ENCODE results near the gene ZNF23.

Gene ZNF23

DNA sequence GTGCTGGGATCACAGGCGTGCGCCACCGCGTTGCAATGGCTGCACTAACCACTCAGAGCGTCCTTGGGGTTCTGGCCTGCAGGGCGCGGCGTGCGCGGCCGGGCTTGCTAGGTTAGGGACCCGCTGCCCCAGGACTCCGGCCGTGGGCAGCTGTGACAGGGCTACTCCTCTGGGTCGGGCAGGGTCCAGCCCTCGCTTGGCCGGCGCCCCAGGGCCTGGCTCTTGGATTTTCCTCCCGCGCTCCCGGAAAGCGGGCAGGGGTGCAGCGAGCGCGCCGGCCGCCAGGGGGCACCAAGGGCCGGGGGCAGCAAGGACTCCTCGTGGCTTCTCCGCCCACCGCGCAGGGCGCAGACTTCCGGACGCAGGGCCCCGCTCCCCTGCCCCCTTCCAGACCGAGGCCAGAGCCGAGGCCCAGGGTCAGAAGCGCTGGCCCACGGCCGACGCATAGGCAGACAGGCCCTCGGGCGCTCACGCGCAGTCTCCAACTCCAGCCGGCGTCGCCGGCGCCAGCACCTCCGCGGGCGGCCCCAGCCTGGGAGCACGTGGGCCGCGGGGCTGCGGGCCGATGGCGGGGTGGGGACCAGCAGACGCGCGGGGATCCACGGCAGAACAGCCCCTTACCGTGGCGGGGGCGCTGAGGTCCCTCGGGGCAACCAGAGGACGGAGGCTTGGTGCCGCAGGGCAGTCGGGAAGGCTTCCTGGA is 20.5 kb downstream of the ZNF23 start:
- DNase-seq (ENCODE audit: low read depth in 1 of 2, low spot score in 1 of 2) = no peak
- Histone ChIP-seq H3K4me3 (replicated peaks; ENCODE audit: insufficient read depth, low read length) (no peak overlapping the region), H3K27ac (replicated peaks) (no peak overlapping the region), H3K27me3 (ENCODE audit: insufficient read depth, poor library complexity, severe bottlenecking) (no peaks in the 10 kb centered on the region)
- no peak for TF ChIP-seq GABPA (IDR thresholded peaks at IDR 0.05; ENCODE audit: low read depth)
- TF ChIP-seq, protein P1, sequence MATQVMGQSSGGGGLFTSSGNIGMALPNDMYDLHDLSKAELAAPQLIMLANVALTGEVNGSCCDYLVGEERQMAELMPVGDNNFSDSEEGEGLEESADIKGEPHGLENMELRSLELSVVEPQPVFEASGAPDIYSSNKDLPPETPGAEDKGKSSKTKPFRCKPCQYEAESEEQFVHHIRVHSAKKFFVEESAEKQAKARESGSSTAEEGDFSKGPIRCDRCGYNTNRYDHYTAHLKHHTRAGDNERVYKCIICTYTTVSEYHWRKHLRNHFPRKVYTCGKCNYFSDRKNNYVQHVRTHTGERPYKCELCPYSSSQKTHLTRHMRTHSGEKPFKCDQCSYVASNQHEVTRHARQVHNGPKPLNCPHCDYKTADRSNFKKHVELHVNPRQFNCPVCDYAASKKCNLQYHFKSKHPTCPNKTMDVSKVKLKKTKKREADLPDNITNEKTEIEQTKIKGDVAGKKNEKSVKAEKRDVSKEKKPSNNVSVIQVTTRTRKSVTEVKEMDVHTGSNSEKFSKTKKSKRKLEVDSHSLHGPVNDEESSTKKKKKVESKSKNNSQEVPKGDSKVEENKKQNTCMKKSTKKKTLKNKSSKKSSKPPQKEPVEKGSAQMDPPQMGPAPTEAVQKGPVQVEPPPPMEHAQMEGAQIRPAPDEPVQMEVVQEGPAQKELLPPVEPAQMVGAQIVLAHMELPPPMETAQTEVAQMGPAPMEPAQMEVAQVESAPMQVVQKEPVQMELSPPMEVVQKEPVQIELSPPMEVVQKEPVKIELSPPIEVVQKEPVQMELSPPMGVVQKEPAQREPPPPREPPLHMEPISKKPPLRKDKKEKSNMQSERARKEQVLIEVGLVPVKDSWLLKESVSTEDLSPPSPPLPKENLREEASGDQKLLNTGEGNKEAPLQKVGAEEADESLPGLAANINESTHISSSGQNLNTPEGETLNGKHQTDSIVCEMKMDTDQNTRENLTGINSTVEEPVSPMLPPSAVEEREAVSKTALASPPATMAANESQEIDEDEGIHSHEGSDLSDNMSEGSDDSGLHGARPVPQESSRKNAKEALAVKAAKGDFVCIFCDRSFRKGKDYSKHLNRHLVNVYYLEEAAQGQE (IDR thresholded peaks at IDR 0.05; ENCODE audit: insufficient replicate concordance, low read depth) = no peak
- no peak for TF ChIP-seq POLR2AphosphoS5 (IDR thresholded peaks at IDR 0.05; ENCODE audit: low read depth)

DNA sequence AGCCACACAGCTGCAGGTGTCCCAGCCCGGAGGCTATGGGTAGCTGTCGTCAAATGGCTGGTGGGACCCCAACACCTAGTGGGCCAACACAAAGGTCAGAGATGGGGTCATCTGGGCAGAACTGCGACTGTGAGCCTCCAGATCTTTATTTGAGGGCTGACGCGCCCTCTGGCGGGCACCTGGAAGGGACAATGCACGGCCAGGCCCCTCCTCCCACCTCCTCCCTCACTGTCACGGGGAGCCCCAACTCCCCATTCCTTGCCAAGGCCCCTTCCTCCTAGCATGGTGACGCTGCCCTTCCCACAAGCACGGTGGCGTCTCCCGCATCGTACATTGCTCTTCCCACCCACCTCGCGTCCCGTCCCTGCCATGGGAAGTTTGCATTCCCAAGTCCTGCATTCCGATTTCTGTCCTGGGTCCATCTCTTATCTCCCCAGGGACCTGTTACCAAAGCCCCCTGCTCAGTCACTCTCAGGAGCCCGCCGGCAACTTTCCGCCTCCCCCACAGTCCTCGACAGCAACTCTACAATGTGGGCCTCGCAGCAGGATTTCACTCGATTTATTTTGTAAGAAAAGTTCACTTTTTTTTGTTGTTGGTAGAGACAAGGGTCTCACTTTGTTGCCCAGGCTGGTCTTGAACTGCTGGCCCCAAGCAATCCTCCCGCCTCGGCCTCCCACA is 21.2 kb downstream of the ZNF23 start:
- no peak for DNase-seq (ENCODE audit: low read depth in 1 of 2, low spot score in 1 of 2)
- TF ChIP-seq, protein P1 (IDR thresholded peaks at IDR 0.05; ENCODE audit: insufficient replicate concordance, low read depth) = no peak
- TF ChIP-seq, protein P2, sequence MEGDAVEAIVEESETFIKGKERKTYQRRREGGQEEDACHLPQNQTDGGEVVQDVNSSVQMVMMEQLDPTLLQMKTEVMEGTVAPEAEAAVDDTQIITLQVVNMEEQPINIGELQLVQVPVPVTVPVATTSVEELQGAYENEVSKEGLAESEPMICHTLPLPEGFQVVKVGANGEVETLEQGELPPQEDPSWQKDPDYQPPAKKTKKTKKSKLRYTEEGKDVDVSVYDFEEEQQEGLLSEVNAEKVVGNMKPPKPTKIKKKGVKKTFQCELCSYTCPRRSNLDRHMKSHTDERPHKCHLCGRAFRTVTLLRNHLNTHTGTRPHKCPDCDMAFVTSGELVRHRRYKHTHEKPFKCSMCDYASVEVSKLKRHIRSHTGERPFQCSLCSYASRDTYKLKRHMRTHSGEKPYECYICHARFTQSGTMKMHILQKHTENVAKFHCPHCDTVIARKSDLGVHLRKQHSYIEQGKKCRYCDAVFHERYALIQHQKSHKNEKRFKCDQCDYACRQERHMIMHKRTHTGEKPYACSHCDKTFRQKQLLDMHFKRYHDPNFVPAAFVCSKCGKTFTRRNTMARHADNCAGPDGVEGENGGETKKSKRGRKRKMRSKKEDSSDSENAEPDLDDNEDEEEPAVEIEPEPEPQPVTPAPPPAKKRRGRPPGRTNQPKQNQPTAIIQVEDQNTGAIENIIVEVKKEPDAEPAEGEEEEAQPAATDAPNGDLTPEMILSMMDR (IDR thresholded peaks at IDR 0.05; ENCODE audit: insufficient read depth, low read length) = no peak
- TF ChIP-seq GABPA (IDR thresholded peaks at IDR 0.05; ENCODE audit: low read depth) (no peak), SPI1 (IDR thresholded peaks at IDR 0.05; ENCODE audit: borderline replicate concordance, low read depth) (no peak), POLR2AphosphoS5 (IDR thresholded peaks at IDR 0.05; ENCODE audit: low read depth) (no peak)
- H3K27ac ChIP-seq (replicated peaks) = no peak overlapping the region
- H3K4me3 ChIP-seq (replicated peaks; ENCODE audit: insufficient read depth, low read length) = no peak overlapping the region
- H3K27me3 ChIP-seq (ENCODE audit: insufficient read depth, poor library complexity, severe bottlenecking) = no peaks in the 10 kb centered on the region

DNA sequence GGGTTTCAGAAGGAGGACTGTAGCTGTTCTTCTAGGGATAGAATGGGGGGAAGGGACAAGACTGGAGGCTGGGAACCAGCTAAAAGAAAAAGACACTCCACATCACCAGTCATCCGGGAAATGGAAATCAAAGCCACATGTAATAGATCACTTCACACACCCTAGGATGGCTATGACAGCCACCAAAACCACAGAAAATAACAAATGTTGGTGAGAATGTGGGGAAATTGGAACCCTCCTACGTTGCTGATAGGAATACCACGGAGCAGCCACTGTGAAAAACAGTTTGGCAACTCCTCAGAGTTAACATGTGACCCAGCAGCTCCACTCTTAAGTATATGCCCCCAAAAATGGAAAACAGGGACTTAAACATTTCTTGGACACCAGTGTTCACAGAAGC is 22.5 kb downstream of the ZNF23 start:
- Histone ChIP-seq H3K27me3 (ENCODE audit: insufficient read depth, poor library complexity, severe bottlenecking) (no peaks in the 10 kb centered on the region), H3K27ac (replicated peaks) (no peak overlapping the region), H3K4me3 (replicated peaks; ENCODE audit: insufficient read depth, low read length) (no peak overlapping the region)
- DNase-seq (ENCODE audit: low read depth in 1 of 2, low spot score in 1 of 2) = no peak
- TF ChIP-seq SPI1 (IDR thresholded peaks at IDR 0.05; ENCODE audit: borderline replicate concordance, low read depth) = no peak
- TF ChIP-seq, protein P1 (IDR thresholded peaks at IDR 0.05; ENCODE audit: insufficient replicate concordance, low read depth) = no peak
- TF ChIP-seq, protein P2 (IDR thresholded peaks at IDR 0.05; ENCODE audit: insufficient read depth, low read length) = no peak
- no peak for TF ChIP-seq GABPA (IDR thresholded peaks at IDR 0.05; ENCODE audit: low read depth)
- no peak for TF ChIP-seq POLR2AphosphoS5 (IDR thresholded peaks at IDR 0.05; ENCODE audit: low read depth)

All from HL-60 (cell line).